H1 (cell line): ENCODE results near the gene TNF.

ENCODE experiments used
- CTCF ChIP-seq, 3 experiments: IDR thresholded peaks; 1 replicate in 2 of 3; 2 replicates in 1 of 3; pipeline versions ENCODE4 v1.5.1 to v1.6.1; 2011; ENCODE audit warnings: low read length in 3 of 3, mild to moderate bottlenecking in 3 of 3, inconsistent platforms in 2 of 3, low read depth in 1 of 3, moderate library complexity in 1 of 3; ENCODE audit not compliant: insufficient read depth in 1 of 3; ENCODE audit errors: control extremely low read depth in 1 of 3
- SP1 ChIP-seq: IDR thresholded peaks from 2 replicates; pipeline ENCODE4 v1.6.1; 2011; ENCODE audit warnings: low read depth, low read length

GRCh38 chr6:31541658-31542521, 33.5 kb upstream of the TNF start, which contains the start of gene DDX39B:
- TF ChIP-seq CTCF (IDR thresholded peaks at IDR 0.05; ENCODE audit: control extremely low read depth in 1 of 3, insufficient read depth in 1 of 3, low read depth in 1 of 3, low read length in 3 of 3): no peak
- peak; percentile 65; the same call in 1 of the 2 replicates for TF ChIP-seq SP1
